GM19239 (cell line): Measurements from ENCODE around the gene EPHB6.

Source experiments
- DNase-seq: peaks from one replicate; pipeline ENCODE4 v3.0.0; 2011; ENCODE audit warnings: low spot score; ENCODE audit not compliant: insufficient read length
- FAIRE-seq: peaks from 2 replicates; lab custom pipeline; 2011; peaks lifted over from hg19 to GRCh38; lab: Jason Lieb, UNC

Gene EPHB6

GRCh38 chr7:142854372-142855113, at the start of gene EPHB6:
Gene EPHB6, plus strand, starts transcription at chr7:142855076. Its CDS starts 8,152 bp downstream, at chr7:142863228.
- peak; percentile 48 for DNase-seq

DNA sequence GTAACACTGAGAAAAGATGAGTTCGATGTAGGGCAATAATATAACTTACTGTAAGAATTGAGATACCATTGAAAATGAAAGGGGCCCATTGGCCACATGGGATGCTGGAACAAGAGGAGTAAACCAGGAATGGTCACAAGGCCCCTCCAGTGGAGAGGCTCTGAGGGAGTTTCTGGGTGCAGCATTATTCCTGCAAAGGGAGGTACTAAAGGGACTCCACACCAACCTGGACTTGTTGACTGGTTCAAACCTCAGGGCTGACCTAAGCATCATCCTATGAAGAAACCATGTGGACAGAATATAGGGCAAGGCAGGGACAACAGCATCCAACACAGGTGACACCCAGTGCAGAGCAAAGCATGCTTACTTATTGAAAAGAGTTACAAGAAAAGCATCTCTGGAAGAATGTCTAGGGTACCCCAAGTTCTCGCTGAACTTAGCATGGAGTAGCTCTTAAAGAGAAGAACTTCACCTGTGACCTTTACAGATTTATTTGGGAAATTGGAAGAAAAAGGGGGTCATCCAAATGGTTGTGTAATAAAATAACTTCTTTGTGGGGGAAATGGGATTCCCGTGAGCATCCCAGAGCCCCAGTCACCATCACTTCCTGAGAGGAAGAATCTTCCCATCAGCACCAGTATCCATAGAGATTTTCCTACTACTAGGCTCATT, 49.4 kb upstream of the EPHB6 start:
- DNase-seq: no peak
- no peak for FAIRE-seq

More at GRCh38 chr7:142854372-142855113, at the start of gene EPHB6:
- peak; percentile 65 for FAIRE-seq

DNA sequence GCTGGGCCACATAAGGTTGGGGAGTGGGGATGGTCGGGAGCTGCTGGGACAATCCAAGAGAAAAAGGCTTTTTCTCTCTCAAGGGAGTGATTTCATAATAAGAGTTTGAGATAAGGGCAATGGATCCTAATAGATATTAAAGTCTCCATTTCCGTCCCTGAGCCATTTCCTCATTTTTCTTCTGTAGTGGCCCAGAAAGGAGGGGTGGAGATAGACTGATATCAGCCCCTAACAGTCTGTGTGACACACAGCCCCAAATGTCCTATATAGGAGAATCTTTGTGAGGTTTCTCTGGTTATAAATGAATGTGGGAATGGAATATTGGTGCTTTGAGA, 48.9 kb upstream of the EPHB6 start:
- FAIRE-seq: no peak

GRCh38 chr7:142806957-142807356, 47.9 kb upstream of the EPHB6 start:
- DNase-seq: no peak
- FAIRE-seq: peak; percentile 65

More for the DNA sequence above, 48.9 kb upstream of the EPHB6 start:
- DNase-seq: no peak

- no peak for FAIRE-seq
Observed at GRCh38 chr7:142807855-142808460, 46.9 kb upstream of the EPHB6 start.

DNA sequence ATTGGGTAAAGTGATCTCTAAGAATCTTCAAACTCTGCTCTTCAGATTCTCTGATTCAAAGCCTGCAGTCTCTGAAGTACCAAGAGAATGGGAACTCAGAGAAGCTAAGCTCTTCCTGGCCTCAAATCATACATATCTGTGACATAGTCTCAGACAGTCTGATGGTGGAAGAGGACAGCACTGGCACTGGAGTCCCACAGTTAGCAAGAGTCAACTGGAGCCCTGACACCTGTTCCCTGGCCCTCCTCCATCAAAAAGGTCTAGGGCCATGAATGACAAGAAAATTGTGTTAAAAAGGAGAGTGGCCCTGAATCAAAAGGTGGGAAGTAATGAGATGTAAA, 46.4 kb upstream of the EPHB6 start:
- no peak for FAIRE-seq
- no peak for DNase-seq

More at GRCh38 chr7:142807855-142808460, 46.9 kb upstream of the EPHB6 start:
- no peak for DNase-seq

GRCh38 chr7:142808802-142809583, 45.9 kb upstream of the EPHB6 start:
- FAIRE-seq (peak; percentile 96), DNase-seq (no peak)

DNA sequence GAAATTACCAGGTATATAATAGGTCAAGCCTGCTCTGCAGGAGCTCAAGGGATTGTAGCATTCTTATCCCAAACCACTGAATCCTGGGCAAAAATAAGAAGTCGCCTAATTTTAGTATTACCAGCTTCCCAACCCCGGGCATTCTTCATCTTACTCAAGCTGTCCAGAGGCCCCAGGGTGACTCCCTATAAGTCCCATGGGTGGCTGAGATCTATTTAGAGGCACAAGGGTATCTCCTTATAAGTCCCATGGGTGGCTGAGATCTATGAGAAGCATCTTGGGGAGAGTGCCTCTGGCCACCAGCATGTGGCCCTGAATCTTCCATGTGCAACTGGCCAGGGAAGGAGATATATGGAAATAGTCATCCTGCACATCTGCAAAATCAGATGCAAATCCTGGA, 45.2 kb upstream of the EPHB6 start:
- DNase-seq (no peak), FAIRE-seq (no peak)

GRCh38 chr7:142811154-142811737, 43.6 kb upstream of the EPHB6 start:
- peak; percentile 93 for FAIRE-seq
- no peak for DNase-seq

GRCh38 chr7:142812437-142813215, 42.2 kb upstream of the EPHB6 start:
- FAIRE-seq: no peak

GRCh38 chr7:142813226-142813625, 41.6 kb upstream of the EPHB6 start:
- no peak for DNase-seq
- no peak for FAIRE-seq

More at GRCh38 chr7:142812437-142813215, 42.2 kb upstream of the EPHB6 start:
- no peak for DNase-seq

DNA sequence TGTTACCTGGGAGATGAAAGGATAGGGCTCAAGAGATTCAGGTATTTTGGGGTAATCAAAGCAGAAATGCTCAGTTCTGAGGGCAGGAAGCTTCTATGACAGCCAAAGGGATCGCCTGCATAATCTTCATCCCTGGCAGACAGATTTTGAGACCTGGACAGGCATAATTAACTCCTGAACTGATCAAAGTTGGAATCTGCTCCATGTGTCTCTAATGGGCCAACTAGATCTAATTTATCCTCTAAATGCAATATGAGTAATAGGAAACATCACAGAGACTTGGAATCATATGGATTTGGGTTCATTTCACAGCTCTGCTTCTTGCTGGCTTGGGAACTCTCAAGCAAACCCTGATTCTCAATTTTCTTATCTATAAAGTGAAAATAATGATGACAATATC, 41.2 kb upstream of the EPHB6 start:
- FAIRE-seq: no peak
- DNase-seq: no peak

GRCh38 chr7:142814451-142814850, 40.4 kb upstream of the EPHB6 start:
- FAIRE-seq (no peak), DNase-seq (no peak)

DNA sequence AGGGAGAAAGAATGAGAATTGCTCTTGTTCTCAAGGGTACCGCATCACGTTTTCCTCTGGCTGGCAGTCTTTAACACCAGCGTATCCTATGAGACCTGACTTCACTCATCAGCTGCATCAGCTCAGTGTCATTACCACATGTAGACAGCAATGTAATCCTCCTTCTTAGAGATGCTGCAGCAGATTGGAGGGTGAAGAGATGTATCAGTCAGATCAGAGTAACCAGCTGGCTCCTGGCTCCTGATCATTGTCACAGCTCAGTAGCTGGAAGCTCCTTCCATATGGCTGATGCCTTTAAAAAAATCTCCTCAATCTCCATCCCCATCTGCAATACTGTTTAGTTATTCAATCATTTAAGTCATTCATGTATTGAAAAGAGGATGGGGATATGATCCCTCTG, 39.7 kb upstream of the EPHB6 start:
- DNase-seq (no peak), FAIRE-seq (no peak)

GRCh38 chr7:142817506-142817905, 37.4 kb upstream of the EPHB6 start:
- FAIRE-seq (no peak), DNase-seq (no peak)

DNA sequence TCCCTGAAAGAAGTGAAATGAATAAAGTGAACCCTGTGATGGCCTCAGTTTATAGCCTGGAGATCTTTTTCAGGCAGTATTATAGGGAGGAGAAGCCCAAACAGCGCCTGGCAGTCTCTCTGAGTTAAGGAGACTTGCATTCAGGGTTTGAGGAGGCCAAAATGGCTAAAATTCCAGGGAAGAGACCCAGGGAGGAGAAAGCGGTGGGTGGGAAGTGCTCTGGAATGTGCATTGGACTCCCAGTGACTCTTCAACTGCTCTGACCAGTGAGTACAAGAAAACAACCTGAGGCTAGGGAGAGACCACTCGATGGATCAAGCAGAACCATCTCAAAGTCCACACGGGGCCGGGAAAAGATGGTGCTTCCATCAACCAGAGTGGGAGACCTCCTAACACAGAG, 35.3 kb upstream of the EPHB6 start:
- no peak for DNase-seq
- FAIRE-seq: no peak

GRCh38 chr7:142822714-142823113, 32.2 kb upstream of the EPHB6 start:
- FAIRE-seq (no peak), DNase-seq (no peak)

DNA sequence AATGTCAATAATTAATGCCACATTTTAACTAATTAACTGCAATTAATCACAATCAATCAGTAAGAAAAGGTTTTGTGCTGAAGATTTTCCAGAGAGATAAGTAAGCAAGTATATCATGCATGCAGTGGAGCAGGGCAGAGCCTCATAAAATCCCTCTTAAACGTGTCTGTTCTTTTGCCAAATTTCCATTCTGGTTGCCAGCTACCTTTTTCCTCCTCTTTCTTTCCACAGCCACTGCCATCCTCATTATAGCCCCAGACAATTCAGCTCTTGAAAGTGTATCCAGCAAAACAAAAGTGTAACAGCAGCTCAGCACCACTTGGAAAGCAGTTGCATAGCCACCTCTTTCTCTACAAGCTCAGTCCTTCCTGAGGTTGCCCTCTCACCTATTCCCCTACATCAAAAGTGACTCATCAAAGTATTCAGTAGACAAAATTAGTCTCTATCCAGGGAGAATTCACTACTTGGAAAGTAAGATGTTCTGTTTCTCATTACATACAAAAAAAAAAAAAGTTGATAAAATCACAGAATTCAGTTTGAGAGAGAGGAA, 26.9 kb upstream of the EPHB6 start:
- DNase-seq (no peak), FAIRE-seq (no peak)

DNA sequence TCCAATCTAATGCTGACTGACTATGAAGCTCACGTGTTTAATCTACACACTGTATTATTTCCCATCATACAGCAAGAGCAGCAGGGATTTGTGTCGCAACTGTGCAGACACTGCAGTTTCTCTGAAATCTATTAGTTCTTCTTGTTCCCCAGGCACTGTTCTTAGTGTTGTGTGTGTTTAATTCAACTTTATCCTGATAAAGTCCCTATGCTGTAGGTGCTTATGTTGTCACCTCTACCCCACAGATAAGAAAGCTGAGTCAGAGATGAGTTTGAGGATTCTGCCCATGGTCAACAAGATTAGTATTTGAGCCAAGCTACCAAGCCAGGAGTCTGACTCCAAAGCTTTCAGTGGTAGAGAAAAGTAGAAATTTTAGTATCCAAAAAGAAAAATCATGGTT, 22.5 kb upstream of the EPHB6 start:
- no peak for DNase-seq
- FAIRE-seq: no peak
